ENCODE results near the gene OR6Q1. TPM values are rescaled to one million over a fixed set of nuclear protein-coding genes. Genes with fewer than 3 reads are reported as not detected.
A peak's percentile ranks its signal among the peaks of the same experiment; 100 is the strongest.

The OR6Q1 gene
- total and polyA plus RNA-seq, 2 donors (not counting 1 experiment from before 2014, with no cell fraction given), result not detected

DNA sequence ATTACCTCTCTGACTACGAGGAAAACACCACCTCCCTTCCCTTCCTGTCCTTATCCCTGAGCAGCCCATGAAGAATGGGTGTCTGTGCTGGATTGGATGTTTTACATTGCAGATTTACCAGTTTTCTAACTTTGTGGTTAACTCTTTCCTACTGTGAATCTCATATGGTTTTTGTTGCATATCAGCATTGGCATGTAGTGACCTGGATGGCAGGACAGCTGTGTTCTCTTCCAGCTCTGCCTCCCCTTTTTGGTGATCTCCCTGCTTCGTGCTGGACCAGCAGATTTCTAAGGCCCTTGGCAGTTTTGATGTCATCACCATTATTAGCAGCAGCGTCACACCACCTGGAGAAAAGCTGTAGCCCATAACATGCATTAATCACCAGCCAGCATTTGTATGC is 26.7 kb downstream of the OR6Q1 start:
- no peak overlapping the region for H3K4me3 ChIP-seq (replicated peaks in 1 of 4; ENCODE audit: control extremely low read depth in 1 of 4, insufficient read depth in 1 of 4, low read depth in 3 of 4, low read length in 4 of 4)
- DNase-seq (ENCODE audit: low read depth in 2 of 2), result peak in 1 of 2 donors; percentile 82
- no peak overlapping the region for H3K4me2 ChIP-seq (ENCODE audit: extremely low read depth, insufficient read depth, low read length)

DNA sequence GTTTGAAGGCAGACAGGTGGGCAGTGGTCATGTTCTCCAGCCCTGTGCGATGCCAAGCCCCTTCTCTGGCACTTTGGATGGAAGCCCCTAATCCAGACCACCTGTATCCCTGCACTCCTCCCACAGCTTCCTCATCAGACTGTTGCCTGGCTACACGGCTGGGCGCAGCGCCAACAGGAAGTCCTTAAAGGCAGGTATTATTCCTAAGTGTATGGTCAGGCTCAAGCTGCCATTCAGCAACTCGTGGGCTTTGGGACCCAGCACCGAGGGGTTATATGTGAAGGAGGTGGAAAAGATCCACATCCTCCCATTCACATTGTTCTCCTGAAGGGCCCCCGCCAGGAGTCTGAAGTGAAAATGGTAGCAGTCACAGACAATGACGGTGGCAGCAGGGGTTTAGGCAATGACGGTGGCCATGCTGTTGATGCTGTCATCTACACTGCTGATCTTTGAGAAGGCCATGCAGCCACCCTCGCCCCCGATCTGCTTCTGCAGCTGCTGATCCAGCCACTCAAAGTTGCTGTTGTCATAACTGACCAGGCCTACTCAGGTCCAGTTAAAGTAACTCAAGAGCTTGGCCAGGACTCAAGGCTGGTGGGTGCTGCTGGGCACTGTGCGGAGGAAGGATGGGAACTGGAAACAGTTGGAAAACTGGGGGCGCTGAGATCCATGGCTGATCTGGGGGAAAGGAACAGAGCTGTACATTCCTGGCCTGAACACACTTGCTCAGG is 27.7 kb downstream of the OR6Q1 start:
- peak overlapping the region; percentile 91 for H3K27ac ChIP-seq (ENCODE audit: insufficient read depth, low read length)
- peak overlapping the region; percentile 61 for H2AFZ ChIP-seq (ENCODE audit: low read length)
- H4K20me1 ChIP-seq (ENCODE audit: control insufficient read depth, extremely low read depth, insufficient read depth, low read length), result no peaks in the 10 kb centered on the region
- TF ChIP-seq EZH2 (IDR thresholded peaks at IDR 0.05; ENCODE audit: low read length, missing control alignments), result no peak
- TF ChIP-seq, protein P1, sequence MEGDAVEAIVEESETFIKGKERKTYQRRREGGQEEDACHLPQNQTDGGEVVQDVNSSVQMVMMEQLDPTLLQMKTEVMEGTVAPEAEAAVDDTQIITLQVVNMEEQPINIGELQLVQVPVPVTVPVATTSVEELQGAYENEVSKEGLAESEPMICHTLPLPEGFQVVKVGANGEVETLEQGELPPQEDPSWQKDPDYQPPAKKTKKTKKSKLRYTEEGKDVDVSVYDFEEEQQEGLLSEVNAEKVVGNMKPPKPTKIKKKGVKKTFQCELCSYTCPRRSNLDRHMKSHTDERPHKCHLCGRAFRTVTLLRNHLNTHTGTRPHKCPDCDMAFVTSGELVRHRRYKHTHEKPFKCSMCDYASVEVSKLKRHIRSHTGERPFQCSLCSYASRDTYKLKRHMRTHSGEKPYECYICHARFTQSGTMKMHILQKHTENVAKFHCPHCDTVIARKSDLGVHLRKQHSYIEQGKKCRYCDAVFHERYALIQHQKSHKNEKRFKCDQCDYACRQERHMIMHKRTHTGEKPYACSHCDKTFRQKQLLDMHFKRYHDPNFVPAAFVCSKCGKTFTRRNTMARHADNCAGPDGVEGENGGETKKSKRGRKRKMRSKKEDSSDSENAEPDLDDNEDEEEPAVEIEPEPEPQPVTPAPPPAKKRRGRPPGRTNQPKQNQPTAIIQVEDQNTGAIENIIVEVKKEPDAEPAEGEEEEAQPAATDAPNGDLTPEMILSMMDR (conservative IDR thresholded peaks at IDR 0.05 in 1 of 2, IDR thresholded peaks at IDR 0.05 in 1 of 2; ENCODE audit: low read depth in 1 of 2, low read length in 2 of 2), result no peak
- no peaks in the 10 kb centered on the region for H3K27me3 ChIP-seq (ENCODE audit: control insufficient read depth, insufficient read depth, low read length)
- peaks cover 26% of the 10 kb centered on the region for H3K4me1 ChIP-seq (ENCODE audit: control insufficient read depth, extremely low read depth, insufficient read depth, low read length)
- no peak for DNase-seq (ENCODE audit: low read depth in 2 of 2)
- H3K79me2 ChIP-seq (ENCODE audit: control insufficient read depth, insufficient read depth, low read length), result no peaks in the 10 kb centered on the region
- H3K9ac ChIP-seq (ENCODE audit: insufficient read depth, low read length), result peak overlapping the region; percentile 33
- no peaks in the 10 kb centered on the region for H3K9me3 ChIP-seq (ENCODE audit: control insufficient read depth, insufficient read depth, low read depth, low read length)
- H3K4me3 ChIP-seq (replicated peaks in 1 of 4; ENCODE audit: control extremely low read depth in 1 of 4, insufficient read depth in 1 of 4, low read depth in 3 of 4, low read length in 4 of 4), result no peak overlapping the region
- H3K4me2 ChIP-seq (ENCODE audit: extremely low read depth, insufficient read depth, low read length), result no peak overlapping the region
- no peaks in the 10 kb centered on the region for H3K36me3 ChIP-seq (ENCODE audit: control insufficient read depth, insufficient read depth, low read length)

More for the DNA sequence above, 26.7 kb downstream of the OR6Q1 start:
- Histone ChIP-seq H3K79me2 (ENCODE audit: control insufficient read depth, insufficient read depth, low read length) (no peaks in the 10 kb centered on the region), H3K4me1 (ENCODE audit: control insufficient read depth, extremely low read depth, insufficient read depth, low read length) (peaks cover 26% of the 10 kb centered on the region), H4K20me1 (ENCODE audit: control insufficient read depth, extremely low read depth, insufficient read depth, low read length) (no peaks in the 10 kb centered on the region), H3K9me3 (ENCODE audit: control insufficient read depth, insufficient read depth, low read depth, low read length) (no peaks in the 10 kb centered on the region), H2AFZ (ENCODE audit: low read length) (no peak overlapping the region), H3K36me3 (ENCODE audit: control insufficient read depth, insufficient read depth, low read length) (no peaks in the 10 kb centered on the region), H3K27me3 (ENCODE audit: control insufficient read depth, insufficient read depth, low read length) (no peaks in the 10 kb centered on the region), H3K27ac (ENCODE audit: insufficient read depth, low read length) (no peak overlapping the region), H3K9ac (ENCODE audit: insufficient read depth, low read length) (no peak overlapping the region)
- TF ChIP-seq, protein P1 (conservative IDR thresholded peaks at IDR 0.05 in 1 of 2, IDR thresholded peaks at IDR 0.05 in 1 of 2; ENCODE audit: low read depth in 1 of 2, low read length in 2 of 2), result no peak
- no peak for TF ChIP-seq EZH2 (IDR thresholded peaks at IDR 0.05; ENCODE audit: low read length, missing control alignments)

DNA sequence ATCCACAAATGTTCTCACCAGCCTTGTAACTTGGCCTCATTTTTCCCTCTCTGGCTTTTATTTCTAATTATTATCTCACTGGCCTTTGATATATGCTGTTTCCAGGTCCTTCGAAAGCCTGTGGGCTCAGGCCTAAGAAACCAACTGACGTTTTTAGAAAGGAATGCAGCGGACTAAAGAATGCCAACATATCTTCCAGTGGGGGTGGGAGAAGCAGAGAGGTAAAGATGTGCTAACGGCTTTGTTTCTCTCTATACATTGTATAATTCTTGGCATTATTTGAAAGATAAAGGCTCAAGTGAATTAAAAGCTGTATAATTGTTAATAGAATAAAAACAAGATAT is 28.2 kb downstream of the OR6Q1 start:
- Histone ChIP-seq H3K9me3 (ENCODE audit: control insufficient read depth, insufficient read depth, low read depth, low read length) (no peaks in the 10 kb centered on the region), H3K4me2 (ENCODE audit: extremely low read depth, insufficient read depth, low read length) (no peak overlapping the region), H3K9ac (ENCODE audit: insufficient read depth, low read length) (peak overlapping the region; percentile 33), H4K20me1 (ENCODE audit: control insufficient read depth, extremely low read depth, insufficient read depth, low read length) (no peaks in the 10 kb centered on the region), H2AFZ (ENCODE audit: low read length) (peak overlapping the region; percentile 61), H3K36me3 (ENCODE audit: control insufficient read depth, insufficient read depth, low read length) (no peaks in the 10 kb centered on the region), H3K27me3 (ENCODE audit: control insufficient read depth, insufficient read depth, low read length) (no peaks in the 10 kb centered on the region), H3K27ac (ENCODE audit: insufficient read depth, low read length) (peak overlapping the region; percentile 91), H3K79me2 (ENCODE audit: control insufficient read depth, insufficient read depth, low read length) (no peaks in the 10 kb centered on the region), H3K4me3 (replicated peaks in 1 of 4; ENCODE audit: control extremely low read depth in 1 of 4, insufficient read depth in 1 of 4, low read depth in 3 of 4, low read length in 4 of 4) (no peak overlapping the region), H3K4me1 (ENCODE audit: control insufficient read depth, extremely low read depth, insufficient read depth, low read length) (peaks cover 26% of the 10 kb centered on the region)
- TF ChIP-seq, protein P1 (conservative IDR thresholded peaks at IDR 0.05 in 1 of 2, IDR thresholded peaks at IDR 0.05 in 1 of 2; ENCODE audit: low read depth in 1 of 2, low read length in 2 of 2), result no peak
- TF ChIP-seq EZH2 (IDR thresholded peaks at IDR 0.05; ENCODE audit: low read length, missing control alignments), result no peak
- DNase-seq (ENCODE audit: low read depth in 2 of 2), result peak; percentile 77 to 97
